ENCODE measurements around the gene CPNE2.

- TF ChIP-seq CTCF (conservative IDR thresholded peaks at IDR 0.05) (no peak), ZFX (IDR thresholded peaks at IDR 0.05) (no peak)
Observed at GRCh38 chr16:57061084-57061905, 31.1 kb upstream of the CPNE2 start.
